ENCODE measurements around the gene NAGPA. TPM values are rescaled to one million over a fixed set of nuclear protein-coding genes. Genes with fewer than 3 reads are reported as not detected.
A peak's percentile ranks its signal among the peaks of the same experiment; 100 is the strongest.

Gene NAGPA
- total RNA-seq, 1 experiment from 2014 or later, result 11.7 TPM

- intact Hi-C loops (cut with micrococcal nuclease; ENCODE audit: unreplicated experiment), result no loop called here
- Histone ChIP-seq H3K27ac (ENCODE audit: low read depth, low read length, poor library complexity, severe bottlenecking) (peak overlapping the region; percentile 57), H3K4me3 (ENCODE audit: low read depth, low read length, poor library complexity, severe bottlenecking) (peak overlapping the region; percentile 69), H3K36me3 (ENCODE audit: insufficient read depth, low read length, poor library complexity, severe bottlenecking) (peaks cover 6% of the 10 kb centered on the region), H3K4me1 (ENCODE audit: insufficient read depth, low read length, poor library complexity, severe bottlenecking) (peaks cover 3% of the 10 kb centered on the region), H3K27me3 (replicated peaks; ENCODE audit: insufficient read depth, low read depth, low read length, poor library complexity) (peaks cover 4% of the 10 kb centered on the region), H3K9me3 (ENCODE audit: low read depth, low read length, poor library complexity, severe bottlenecking) (no peaks in the 10 kb centered on the region)
- TF ChIP-seq EZH2 (IDR thresholded peaks at IDR 0.05; ENCODE audit: borderline replicate concordance, low read depth, low read length, poor library complexity, severe bottlenecking) (no peak), CTCF (conservative IDR thresholded peaks at IDR 0.05; ENCODE audit: low read depth, low read length) (no peak)
- no TSS peak for BruUV-seq (replicated peaks)
- POLR2A ChIA-PET (ENCODE audit: low non-redundant PET), result no interaction called here
- CTCF ChIA-PET, result no interaction called here
- no peak for DNase-seq (ENCODE audit: low spot score)
These were observed 38.9 kb upstream of the NAGPA start for GRCh38 chr16:5072334-5073278.

GRCh38 chr16:5071681-5072333 lies 38.1 kb upstream of the NAGPA start, which contains the start of gene ALG1:
ALG1 (plus strand) TSS chr16:5071843; CDS start chr16:5071850, 7 bp downstream.
- Histone ChIP-seq H3K4me1 (ENCODE audit: insufficient read depth, low read length, poor library complexity, severe bottlenecking) (peaks cover 3% of the 10 kb centered on the region), H3K9me3 (ENCODE audit: low read depth, low read length, poor library complexity, severe bottlenecking) (no peaks in the 10 kb centered on the region), H3K36me3 (ENCODE audit: insufficient read depth, low read length, poor library complexity, severe bottlenecking) (peaks cover 2% of the 10 kb centered on the region), H3K4me3 (ENCODE audit: low read depth, low read length, poor library complexity, severe bottlenecking) (peak within 1 kb of the TSS; percentile 69), H3K27ac (ENCODE audit: low read depth, low read length, poor library complexity, severe bottlenecking) (peak within 1 kb of the TSS; percentile 57), H3K27me3 (replicated peaks; ENCODE audit: insufficient read depth, low read depth, low read length, poor library complexity) (peaks cover 12% of the 10 kb centered on the region)
- DNase-seq (ENCODE audit: low spot score), result peak; percentile 91
- intact Hi-C loops (cut with micrococcal nuclease; ENCODE audit: unreplicated experiment), result no loop called here
- BruUV-seq (replicated peaks), result TSS peak; percentile 42
- ChIA-PET CTCF (no interaction called here), POLR2A (ENCODE audit: low non-redundant PET) (interaction anchor here (0.6 kb wide), 1 partner anchor 41 kb away, joined by 3 read pairs; no protein-coding TSS in a partner anchor)
- no peak for TF ChIP-seq EZH2 (IDR thresholded peaks at IDR 0.05; ENCODE audit: borderline replicate concordance, low read depth, low read length, poor library complexity, severe bottlenecking)
- no peak for TF ChIP-seq CTCF (conservative IDR thresholded peaks at IDR 0.05; ENCODE audit: low read depth, low read length)

- POLR2A ChIA-PET (ENCODE audit: low non-redundant PET), result interaction anchor here (0.6 kb wide), 1 partner anchor 41 kb away, joined by 3 read pairs; no protein-coding TSS in a partner anchor
- Histone ChIP-seq H3K27me3 (replicated peaks; ENCODE audit: insufficient read depth, low read depth, low read length, poor library complexity) (peaks cover 17% of the 10 kb centered on the region), H3K4me3 (ENCODE audit: low read depth, low read length, poor library complexity, severe bottlenecking) (peak overlapping the region; percentile 69), H3K36me3 (ENCODE audit: insufficient read depth, low read length, poor library complexity, severe bottlenecking) (peaks cover 2% of the 10 kb centered on the region), H3K27ac (ENCODE audit: low read depth, low read length, poor library complexity, severe bottlenecking) (peak overlapping the region; percentile 57), H3K9me3 (ENCODE audit: low read depth, low read length, poor library complexity, severe bottlenecking) (no peaks in the 10 kb centered on the region), H3K4me1 (ENCODE audit: insufficient read depth, low read length, poor library complexity, severe bottlenecking) (peaks cover 3% of the 10 kb centered on the region)
- DNase-seq (ENCODE audit: low spot score), result no peak
- no TSS peak for BruUV-seq (replicated peaks)
- intact Hi-C loops (cut with micrococcal nuclease; ENCODE audit: unreplicated experiment), result no loop called here
- TF ChIP-seq EZH2 (IDR thresholded peaks at IDR 0.05; ENCODE audit: borderline replicate concordance, low read depth, low read length, poor library complexity, severe bottlenecking), result no peak
- CTCF ChIA-PET, result no interaction called here
These were observed 37.6 kb upstream of the NAGPA start for GRCh38 chr16:5071341-5071680.
